Measurements from ENCODE around the gene SSUH2.
"Not testable (repeated sequence)": the region's sequence is repeated elsewhere in the genome, so short reads cannot be mapped to it uniquely, and the experiment has no call there.

SSUH2 gene, protein sequence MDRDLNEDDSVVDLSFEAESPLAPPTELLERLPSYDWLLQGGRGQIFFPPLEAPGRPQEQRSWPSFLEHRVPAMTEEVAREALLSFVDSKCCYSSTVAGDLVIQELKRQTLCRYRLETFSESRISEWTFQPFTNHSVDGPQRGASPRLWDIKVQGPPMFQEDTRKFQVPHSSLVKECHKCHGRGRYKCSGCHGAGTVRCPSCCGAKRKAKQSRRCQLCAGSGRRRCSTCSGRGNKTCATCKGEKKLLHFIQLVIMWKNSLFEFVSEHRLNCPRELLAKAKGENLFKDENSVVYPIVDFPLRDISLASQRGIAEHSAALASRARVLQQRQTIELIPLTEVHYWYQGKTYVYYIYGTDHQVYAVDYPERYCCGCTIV

GRCh38 chr3:8644748-8645390 lies at the start of gene SSUH2:
Gene SSUH2, minus strand, starts transcription at chr3:8644798. Its CDS starts 40 bp downstream, at chr3:8644758.
- in situ Hi-C loops (cut with HindIII; ENCODE audit: low sequenced_read_pairs): no loop called here

DNA sequence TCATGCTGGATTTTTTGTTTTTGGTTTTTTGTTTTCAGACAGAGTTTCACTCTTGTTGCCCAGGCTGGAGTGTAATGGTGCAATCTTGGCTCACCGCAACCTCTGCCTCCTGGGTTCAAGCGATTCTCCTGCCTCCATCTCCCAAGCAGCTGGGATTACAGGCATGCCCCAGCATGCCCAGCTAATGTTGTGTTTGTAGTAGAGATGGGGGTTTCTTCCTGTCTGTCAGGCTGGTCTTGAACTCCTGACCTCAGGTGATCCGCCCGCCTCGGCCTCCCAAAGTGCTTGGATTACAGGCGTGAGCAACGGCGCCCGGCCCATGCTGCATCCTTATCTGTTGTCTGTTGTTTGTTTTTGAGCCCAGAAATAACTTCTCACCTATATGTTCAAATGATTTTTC lies 46.7 kb upstream of the SSUH2 start:
- in situ Hi-C loops (cut with HindIII; ENCODE audit: low sequenced_read_pairs): not testable (repeated sequence)

- in situ Hi-C loops (cut with HindIII; ENCODE audit: low sequenced_read_pairs): not testable (repeated sequence)
Observed at GRCh38 chr3:8684992-8685391, 40.4 kb upstream of the SSUH2 start.

DNA sequence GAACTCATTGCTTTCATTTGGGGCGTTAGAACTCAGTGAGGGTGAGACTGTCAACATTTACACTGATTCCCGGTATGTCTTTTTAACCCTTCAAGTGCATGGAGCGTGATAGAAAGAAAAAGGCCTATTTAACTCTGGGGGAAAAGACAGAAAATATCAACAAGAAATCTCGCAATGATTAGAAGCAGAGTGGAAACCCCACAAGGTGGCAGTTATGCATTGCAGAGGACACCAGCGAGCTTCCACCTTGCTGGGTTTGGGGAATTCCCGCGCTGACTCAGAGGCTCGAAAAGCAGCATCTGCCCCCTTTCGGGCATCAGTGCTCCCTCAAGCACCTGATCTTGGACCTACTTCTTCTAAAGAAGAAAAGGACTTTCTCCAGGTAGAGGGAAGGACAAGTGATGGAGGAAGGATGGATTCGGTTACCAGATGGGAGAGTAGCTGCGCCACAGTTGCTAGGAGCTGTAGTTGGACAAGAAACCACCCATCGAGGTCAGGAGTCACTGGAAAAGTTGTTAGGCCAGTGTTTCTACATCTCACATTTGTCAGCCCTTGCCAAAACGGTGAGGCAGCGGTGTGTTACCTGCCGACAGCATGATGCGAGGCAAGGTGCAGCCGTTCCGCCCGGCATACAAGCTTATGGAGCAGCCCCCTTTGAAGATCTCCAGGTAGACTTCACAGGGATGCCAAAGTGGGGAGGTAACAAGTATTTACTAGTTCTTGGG lies 38.4 kb upstream of the SSUH2 start:
- in situ Hi-C loops (cut with HindIII; ENCODE audit: low sequenced_read_pairs): not testable (repeated sequence)

DNA sequence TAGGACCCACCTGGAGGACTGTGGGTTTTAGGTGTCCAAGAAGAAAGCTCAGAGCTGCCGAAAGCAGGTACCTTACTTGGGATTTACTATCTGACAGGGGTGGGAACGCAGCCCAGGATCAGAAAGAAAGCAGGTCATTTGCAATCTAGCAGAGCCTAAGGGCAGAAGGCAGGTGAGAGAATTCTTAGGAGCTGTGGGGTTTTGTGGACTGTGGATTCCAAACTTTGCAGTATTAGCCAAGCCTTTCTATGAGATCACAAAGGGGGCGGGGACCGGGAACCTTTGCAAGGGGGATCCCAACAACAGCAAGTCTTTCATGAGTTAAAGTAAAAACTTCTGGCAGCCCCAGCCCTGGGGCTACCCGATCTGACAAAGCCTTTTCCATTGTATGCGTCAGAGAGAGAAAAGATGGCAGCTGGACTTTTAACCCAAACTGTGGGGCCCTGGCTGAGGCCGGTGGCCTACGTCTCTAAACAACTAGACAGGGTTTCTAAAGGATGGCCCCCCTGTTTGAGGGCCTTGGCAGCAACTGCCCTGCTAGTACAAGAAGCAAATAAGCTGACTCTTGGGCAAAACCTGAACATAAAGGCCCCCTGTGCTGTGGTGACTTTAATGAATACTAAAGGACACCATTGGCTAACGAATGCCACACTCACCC lies 37.4 kb upstream of the SSUH2 start:
- in situ Hi-C loops (cut with HindIII; ENCODE audit: low sequenced_read_pairs): not testable (repeated sequence)

- in situ Hi-C loops (cut with HindIII; ENCODE audit: low sequenced_read_pairs): no loop called here
Observed at GRCh38 chr3:8681349-8681748, 36.8 kb upstream of the SSUH2 start.

DNA sequence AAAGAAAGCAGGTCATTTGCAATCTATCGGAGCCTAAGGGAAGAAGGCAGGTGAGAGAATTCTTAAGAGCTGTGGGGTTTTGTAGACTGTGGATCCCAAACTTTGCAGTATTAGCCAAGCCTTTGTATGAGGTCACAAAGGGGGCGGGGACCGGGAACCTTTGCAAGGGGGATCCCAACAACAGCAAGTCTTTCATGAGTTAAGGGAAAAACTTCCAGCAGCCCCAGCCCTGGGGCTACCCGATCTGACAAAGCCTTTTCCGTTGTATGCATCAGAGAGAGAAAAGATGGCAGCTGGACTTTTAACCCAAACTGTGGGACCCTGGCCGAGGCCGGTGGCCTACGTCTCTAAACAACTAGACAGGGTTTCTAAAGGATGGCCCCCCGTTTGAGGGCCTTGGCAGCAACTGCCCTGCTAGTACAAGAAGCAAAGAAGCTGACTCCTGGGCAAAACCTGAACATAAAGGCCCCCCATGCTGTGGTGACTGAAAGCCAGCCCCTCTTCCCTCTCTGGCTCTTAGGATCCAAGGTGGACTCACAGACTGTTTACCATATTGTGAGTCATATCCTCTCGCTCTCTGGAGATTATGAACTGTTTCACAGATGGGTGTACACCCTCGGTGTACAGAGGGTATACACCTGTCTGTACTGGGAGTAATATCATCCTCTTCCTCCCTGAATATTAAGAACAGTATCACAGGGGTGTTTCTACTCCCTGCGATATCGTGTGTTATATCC lies 35.4 kb upstream of the SSUH2 start:
- in situ Hi-C loops (cut with HindIII; ENCODE audit: low sequenced_read_pairs): not testable (repeated sequence)

- in situ Hi-C loops (cut with HindIII; ENCODE audit: low sequenced_read_pairs): no loop called here
Observed at GRCh38 chr3:8678751-8679150, 34.2 kb upstream of the SSUH2 start.

DNA sequence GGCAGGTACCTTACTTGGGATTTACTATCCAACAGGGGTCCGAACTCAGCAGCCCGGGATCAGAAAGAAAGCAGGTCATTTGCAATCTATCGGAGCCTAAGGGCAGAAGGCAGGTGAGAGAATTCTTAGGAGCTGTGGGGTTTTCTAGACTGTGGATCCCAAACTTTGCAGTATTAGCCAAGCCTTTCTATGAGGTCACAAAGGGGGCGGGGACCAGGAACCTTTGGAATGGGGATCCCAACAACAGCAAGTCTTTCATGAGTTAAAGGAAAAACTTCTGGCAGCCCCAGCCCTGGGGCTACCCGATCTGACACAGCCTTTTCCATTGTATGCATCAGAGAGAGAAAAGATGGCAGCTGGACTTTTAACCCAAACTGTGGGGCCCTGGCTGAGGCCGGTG lies 32.7 kb upstream of the SSUH2 start:
- in situ Hi-C loops (cut with HindIII; ENCODE audit: low sequenced_read_pairs): not testable (repeated sequence)

GRCh38 chr3:8675591-8675990 lies 31.0 kb upstream of the SSUH2 start:
- in situ Hi-C loops (cut with HindIII; ENCODE audit: low sequenced_read_pairs): not testable (repeated sequence)

DNA sequence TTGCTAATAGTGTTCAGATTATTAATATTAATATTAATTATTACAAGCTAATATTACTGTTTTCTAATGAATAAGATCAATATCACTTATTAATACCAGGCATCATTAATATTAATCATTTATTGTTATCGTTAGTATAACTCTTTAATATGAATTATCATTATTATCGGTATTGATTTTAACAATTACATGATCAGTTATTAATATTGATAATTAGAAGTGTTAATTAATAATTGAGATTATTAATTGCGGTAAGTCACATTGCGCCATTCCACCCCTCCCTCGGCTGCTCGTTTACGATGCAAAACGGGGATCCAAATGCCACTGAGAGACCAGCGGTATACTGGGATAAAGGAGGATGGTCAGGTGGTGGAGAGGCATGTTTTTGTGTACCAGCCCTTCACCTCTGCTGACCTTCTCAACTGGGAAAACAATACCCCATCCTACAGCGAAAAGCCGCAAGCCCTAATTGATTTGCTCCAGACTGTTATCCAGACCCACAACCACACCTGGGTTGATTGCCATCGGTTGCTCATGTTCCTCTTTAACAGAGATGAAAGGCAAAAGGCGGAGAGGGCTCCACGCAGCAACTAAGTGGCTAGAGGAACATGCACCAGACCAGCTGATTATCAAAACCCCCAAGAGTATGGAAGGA lies 28.6 kb upstream of the SSUH2 start:
- in situ Hi-C loops (cut with HindIII; ENCODE audit: low sequenced_read_pairs): no loop called here

- in situ Hi-C loops (cut with HindIII; ENCODE audit: low sequenced_read_pairs): no loop called here
Observed at GRCh38 chr3:8669019-8669418, 24.4 kb upstream of the SSUH2 start.

GRCh38 chr3:8668216-8668615 lies 23.6 kb upstream of the SSUH2 start:
- in situ Hi-C loops (cut with HindIII; ENCODE audit: low sequenced_read_pairs): no loop called here

DNA sequence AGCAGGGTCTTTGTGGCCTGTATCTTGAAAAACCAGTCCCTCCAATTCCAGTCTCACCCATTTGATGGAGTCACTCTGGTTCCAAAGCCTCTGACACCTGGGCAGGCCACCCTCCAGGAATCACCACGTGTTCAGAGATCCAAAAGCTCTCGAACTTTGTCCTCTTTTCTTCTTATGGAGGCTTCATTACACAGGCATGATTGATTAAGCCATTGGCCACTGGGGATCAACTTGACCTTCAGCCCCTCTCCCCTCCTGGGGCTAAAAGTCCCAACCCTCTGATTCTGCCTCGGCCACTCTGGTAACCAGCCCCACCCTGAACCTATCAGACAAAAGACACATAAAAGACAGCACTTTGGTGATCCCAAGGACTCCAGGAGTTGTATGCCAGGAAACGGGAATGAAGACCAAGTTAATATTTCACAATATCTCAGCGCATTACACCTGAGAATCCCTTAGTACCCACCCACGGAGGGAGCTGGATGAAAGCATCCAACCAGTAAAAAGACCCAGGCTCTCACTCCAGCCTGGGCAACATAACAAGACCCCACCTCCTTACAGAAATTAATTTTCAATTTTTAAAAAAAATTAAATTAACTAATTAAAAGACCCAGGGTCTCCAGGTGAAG lies 23.0 kb upstream of the SSUH2 start:
- in situ Hi-C loops (cut with HindIII; ENCODE audit: low sequenced_read_pairs): no loop called here

DNA sequence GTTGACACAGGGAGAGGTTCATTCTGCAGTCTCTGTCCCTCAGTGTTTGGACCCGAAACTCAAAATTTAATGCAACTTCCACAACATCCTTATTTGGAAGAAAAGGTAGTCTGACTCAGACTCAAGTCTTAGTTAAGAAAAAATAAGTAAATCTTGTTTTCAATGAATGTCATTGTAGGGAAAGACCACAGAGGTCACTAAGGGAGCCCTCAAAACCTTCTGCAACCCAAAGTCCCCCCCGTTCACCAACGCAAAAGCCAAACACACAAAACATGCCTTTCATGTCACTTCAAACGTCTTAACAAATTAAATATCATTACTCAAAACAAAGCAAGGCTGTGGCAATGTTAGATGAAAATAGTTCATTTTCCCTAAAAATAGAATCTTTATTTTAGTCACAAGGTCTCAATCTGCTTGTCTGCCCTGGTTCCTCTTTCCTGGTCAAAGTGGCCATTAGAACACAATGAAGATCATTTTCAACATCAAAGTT lies 20.9 kb upstream of the SSUH2 start:
- in situ Hi-C loops (cut with HindIII; ENCODE audit: low sequenced_read_pairs): no loop called here

DNA sequence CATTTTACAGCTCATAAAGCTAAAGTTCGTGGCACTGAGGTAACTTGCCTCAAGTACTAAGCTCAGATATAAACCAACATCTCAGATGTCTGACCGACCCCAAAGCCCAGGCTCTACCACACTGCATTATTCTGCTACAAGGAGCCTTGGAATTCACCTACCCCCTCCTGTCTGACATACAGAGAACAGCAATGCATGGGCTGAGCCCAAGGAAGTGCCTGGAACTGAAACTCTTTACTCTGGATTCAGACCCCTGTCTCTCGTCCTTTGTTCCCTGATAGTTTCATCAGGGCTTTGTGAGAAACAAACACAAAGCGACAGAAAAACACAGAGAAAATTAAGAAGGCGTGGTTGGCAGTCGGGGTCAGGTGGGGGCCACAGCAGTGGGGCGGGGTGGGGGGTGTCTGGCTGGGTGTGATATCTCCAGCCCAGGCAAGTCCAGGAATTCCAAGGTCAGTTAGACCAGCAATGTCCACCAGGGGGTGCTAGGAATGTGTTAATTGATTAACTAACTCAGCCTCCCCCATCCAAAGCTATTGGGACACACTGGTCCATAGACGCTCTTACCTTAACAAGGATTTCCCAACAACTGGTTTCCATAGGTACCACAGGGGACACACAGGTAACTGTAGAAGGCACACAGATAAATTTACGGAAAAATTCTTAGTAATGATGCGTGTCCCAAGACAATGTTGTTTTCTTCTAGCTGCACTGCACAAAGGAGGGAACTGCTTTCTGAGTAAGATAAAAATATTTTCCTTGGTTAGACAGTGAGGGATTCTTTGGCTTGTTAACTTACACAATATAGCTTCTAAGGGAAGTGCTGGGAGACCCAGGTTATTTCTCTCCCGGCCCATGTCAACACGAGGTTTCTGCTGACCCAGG lies 18.8 kb upstream of the SSUH2 start:
- in situ Hi-C loops (cut with HindIII; ENCODE audit: low sequenced_read_pairs): no loop called here

GRCh38 chr3:8662594-8662993 lies 18.0 kb upstream of the SSUH2 start:
- in situ Hi-C loops (cut with HindIII; ENCODE audit: low sequenced_read_pairs): no loop called here
